Activated CD4-positive, alpha-beta T cell treated with anti-CD3 and anti-CD28 coated beads, Interleukin-2, amount 50 U/mL, for 48 hours (primary cell): ENCODE measurements around the gene THAP2.
A peak's percentile ranks its signal among the peaks of the same experiment; 100 is the strongest.
"Not testable (repeated sequence)": the region's sequence is repeated elsewhere in the genome, so short reads cannot be mapped to it uniquely, and the experiment has no call there.

Experiments
- DNase-seq, 2 experiments: peaks; one replicate each; pipeline ENCODE4 v3.0.0-alpha.2; 2020

The THAP2 gene

DNA sequence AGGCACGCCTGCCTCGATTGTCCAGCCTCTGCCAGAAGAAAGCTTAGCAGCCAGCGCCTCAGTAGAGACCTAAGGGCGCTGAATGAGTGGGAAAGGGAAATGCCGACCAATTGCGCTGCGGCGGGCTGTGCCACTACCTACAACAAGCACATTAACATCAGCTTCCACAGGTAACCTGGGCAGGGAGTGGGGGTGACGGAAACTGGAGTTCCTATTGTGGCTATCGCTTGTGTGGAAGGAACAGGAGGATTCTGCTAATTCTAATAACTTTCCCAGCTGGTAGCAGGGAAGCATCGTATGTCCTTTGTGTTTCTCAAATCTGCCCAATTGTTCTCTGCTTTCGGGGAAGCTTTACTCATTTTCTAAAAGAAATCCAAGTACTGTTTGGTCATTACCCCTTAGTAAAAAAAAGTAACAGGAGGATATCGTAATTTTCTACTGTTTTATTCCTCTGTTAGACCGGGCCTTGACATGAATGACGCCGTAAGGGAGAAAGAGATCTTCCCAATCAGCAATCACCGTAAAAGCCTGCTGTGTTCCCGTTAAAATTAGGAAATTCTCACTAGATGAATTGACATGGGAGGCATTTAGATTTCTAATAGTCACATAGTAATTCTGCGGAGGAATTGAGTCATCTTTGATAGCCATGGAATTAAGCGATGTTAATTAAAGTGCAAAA lies 449 bp downstream of the THAP2 start:
- DNase-seq: no peak

DNA sequence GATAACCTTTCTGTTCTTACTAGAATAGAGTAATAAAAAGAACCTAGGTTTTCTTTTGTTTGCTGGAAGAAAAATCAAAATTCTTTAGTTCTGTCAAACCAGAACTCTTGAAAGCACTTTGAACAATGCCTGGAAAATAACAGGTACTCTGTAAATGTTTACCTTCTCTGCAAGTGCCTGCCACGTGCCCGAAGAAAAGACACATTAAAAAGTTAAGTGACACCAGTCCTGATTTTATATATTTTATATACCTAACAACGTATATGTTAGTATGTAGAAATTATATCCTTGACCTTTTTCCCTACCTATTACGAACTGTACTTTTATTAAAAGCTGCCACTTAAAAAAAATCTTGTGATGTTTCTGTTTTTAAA lies 976 bp downstream of the THAP2 start:
- no peak for DNase-seq

DNA sequence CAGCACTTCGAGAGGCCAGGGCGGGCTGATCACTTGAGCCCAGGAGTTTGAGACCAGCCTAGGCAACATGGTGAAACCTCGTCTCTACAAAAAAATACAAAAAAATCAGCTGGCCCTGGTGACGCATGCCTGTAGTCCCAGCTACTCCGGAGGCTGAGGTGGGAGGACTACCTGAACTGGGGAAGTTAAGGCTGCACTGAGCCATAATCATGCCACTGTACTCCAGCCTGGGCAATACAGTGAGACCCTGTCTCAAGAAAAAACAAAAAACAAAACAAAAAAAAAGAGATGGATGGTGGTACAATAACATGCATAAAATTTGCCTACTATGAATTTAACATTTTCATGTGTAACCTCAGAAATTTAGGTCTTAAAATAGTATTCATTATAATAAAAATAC lies 2.2 kb downstream of the THAP2 start:
- DNase-seq: no peak

DNA sequence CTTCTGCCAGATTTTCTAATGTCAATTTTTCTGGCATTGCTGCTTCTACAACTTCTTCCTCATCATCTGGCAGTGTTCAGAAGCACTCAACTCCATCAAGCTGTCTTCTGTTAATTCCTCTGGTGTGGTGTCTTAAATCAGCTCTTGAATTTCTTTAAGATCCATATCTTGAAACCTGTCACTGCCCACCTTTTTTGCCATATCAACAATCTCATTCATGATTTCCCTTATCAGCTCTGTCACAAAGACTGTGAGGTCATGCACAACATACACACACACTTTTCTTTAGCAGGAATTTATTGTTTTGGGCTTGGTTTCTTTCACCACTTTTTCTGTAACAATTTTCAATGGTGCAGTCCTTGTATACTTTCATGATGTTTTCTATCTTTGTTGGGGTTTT lies 7.2 kb downstream of the THAP2 start:
- no peak for DNase-seq

- no peak for DNase-seq
Measured at GRCh38 chr12:71671816-71672215, 7.7 kb downstream of the THAP2 start.

DNA sequence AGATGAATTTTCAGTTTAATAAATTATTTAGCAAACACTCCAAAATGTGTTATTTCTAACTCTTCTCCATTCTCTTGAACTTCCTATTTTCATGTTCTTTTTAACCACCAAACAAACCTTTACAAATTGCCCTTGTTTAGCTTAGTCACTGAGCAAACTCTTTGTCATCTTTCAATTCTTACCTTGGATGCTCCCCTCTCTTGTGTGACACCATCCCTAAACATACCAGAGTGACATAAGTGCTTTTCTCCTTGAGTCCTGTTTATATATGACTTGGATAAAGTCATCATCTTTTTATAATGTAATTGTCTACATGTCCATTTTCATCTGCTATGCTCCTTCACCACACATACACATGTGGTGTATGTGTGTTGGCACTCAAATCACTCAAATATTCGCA lies 18.4 kb downstream of the THAP2 start:
- DNase-seq: no peak

DNA sequence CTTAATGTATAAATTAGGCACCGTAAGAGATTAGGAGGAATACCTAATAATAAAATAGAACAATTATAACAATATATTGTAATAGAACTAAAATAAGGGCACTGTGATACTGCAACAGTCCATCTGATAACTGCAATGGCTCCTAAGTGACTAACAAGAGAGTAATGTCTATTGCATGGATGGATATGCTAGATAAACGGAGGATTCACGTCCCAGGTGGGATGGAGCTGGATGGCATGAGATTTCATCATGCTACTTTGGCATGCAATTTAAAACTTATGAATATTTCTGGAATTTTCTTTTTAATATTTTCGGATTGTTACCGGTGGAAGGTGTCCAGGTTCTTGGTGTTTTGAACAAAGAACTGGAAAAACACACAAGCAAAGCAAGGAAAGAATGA lies 19.5 kb downstream of the THAP2 start:
- no peak for DNase-seq

- DNase-seq: no peak
Measured at GRCh38 chr12:71684081-71684480, 20.0 kb downstream of the THAP2 start.

DNA sequence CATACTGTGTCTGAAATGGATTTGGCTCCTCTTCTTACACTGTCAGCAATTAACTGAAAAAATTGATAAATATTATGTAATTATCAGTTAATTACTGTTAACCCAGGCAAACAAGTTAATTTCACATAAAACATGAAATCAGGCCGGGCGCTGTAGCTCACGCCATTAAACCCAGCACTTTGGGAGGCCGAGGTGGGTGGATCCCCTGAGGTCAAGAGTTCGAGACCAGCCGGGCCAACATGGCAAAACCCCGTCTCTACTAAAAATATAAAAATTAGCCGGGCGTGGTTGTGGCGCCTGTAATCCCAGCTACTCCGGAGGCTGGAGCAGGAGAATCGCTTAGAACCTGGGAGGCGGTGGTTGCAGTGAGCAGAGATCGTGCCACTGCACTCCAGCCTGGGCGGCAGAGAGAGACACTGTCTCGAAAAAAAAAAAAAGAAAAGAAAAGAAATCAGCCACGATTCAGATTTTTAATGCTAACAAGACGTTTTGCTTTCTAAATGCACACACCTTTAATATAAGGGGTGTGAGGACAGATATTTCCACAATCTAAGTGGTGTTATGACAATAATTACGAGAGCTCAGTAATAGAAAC lies 21.3 kb downstream of the THAP2 start:
- DNase-seq: no peak

DNA sequence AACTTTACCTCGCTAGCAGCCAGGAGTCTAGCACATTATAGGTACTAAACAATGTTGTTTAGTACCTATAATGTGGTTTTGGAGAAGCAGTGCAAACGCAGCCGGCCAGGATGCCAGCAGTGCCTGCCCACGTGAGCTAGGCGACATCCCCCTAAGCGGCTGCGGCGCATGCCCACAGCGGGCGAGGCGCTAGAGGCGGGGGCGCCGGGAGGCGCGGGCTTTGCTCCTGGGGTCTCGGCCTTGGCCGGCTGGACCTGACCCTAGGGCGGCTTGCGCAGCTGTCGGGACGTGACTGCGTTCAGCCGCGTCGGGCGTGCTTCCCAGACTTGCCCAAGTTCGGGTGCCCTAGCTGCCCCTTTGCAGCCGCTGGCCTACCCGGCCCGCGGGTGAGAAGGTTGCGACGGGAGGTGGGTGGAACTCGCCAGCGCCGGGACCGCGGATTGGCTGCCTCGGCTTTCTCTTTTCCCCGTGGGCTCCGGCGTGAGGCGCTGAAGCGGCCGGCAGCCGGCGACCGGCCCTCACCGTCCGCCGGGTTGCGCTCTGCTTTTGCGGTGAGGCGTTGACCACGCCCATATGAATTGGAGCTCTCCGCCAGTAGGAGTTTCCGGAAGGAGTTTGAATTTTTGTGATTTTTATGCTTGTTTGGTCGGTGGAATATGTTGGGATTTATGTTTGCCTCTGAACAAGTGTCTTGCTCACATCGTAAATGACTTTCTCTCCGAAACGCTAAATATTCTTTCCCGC lies 22.0 kb downstream of the THAP2 start, which contains the start of gene TMEM19:
TMEM19 (plus strand) TSS at position 169 of the 744 bp plus-strand sequence. CDS start 599 bp downstream, outside the sequence.
- DNase-seq: peak; percentile 78 to 84

- no peak for DNase-seq
Measured at GRCh38 chr12:71686658-71687025, 22.5 kb downstream of the THAP2 start.

DNA sequence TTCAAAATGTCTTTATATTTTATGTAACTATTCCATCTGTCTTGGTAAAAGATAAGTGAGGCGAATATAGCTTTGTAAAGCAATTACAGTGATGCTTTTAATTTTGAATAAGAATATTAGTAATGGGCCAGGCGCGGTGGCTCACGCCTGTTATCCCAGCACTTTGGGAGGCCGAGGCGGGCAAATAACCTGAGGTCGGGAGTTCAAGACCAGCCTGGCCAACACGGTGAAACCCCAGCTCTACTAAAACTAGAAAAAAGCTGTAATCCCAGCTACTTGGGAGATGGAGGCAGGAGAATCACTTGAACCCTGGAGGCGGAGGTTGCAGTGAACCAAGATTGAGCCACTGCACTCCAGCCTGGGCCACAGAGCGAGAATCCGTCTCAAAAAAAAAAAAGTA lies 23.1 kb downstream of the THAP2 start:
- DNase-seq: not testable (repeated sequence)

DNA sequence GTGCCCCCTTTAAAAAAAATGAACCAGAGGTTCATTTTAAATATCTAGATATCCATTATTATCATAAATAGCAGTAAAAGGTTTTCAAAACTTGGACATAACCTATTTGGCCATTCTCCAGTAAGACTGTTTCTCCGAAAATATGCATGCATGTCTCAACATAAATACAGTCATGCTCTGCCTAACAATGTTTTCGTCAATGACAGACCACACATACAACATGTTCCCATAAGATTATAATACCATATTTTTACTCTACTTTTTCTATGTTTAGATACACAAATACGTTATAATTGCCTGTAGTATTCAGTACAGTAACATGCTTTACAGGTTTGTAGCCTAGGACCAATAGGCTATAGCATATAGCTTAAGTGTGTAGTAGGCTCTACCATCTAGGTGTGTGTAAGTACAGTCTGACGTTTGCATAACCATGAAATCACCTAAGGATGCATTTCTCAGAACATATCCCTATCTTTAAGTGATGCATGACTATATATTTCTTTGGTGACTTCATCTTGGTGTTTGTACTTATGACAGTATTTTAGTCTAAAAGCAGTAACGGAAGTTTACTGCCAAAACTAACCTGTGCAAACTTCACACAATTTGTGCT lies 25.0 kb downstream of the THAP2 start:
- DNase-seq: no peak

DNA sequence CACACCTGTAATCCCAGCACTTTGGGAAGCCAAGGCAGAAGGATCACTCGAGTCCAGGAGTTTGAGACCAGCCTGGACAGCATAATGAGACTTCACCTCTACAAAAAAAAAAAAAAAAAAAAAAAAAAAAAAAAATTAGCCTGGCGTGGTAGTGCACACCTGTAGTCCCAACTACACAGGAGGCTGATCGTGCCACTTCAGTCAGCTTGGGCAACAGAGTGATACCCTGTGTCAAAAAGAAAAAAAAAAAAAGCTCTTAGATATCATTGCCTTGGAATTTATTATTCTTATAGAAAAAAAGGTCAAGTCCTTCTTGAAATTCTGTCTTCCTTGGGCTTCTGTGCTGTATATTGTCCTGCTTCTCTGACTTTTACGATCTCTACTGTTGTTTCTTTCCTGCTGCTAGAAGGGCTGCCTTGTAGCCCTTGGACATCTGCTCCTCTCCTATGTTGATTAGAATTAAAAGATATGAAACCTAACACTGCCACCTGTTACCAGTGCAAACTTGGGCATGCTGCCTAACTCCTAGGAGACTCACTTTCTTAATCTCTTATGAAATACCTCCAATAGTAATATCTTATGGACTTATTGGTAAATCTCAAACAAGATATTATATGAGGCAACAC lies 27.5 kb downstream of the THAP2 start:
- no peak for DNase-seq

DNA sequence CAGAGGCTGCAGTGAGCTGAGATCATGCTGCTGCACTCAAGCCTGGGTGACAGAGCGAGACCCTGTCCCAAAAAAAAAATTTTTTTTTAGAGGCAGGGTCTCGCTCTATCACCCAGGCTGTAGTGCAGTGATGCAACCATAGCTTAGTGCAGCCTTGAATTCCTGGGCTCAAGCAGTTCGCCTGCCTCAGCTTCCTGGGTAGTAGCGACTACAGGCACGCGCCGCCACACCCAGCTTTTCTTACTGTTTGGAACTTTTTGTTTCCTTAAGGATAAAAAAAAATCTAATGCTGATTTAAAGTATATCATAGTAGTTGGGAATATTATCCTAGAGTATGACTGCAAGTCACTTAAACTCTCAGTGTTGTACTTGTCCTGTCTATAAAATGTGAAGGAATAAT lies 29.0 kb downstream of the THAP2 start:
- no peak for DNase-seq

DNA sequence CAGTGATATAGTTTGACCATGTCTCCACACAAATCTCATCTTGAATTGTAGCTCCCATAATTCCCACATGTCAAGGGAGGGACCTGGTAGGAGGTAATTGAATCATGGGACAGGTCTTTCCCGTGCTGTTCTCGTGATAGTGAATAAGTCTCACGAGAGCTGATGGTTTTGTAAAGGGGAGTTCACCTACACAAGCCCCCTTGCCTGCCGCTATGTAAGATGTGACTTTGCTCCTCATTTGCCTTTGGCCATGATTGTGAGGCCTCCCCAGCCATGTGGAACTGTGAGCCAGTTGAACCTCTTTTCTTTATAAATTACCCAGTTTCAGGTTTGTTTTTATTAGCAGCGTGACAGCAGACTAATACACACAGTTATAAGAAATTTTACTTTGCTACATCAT lies 29.6 kb downstream of the THAP2 start:
- DNase-seq: not testable (repeated sequence)

DNA sequence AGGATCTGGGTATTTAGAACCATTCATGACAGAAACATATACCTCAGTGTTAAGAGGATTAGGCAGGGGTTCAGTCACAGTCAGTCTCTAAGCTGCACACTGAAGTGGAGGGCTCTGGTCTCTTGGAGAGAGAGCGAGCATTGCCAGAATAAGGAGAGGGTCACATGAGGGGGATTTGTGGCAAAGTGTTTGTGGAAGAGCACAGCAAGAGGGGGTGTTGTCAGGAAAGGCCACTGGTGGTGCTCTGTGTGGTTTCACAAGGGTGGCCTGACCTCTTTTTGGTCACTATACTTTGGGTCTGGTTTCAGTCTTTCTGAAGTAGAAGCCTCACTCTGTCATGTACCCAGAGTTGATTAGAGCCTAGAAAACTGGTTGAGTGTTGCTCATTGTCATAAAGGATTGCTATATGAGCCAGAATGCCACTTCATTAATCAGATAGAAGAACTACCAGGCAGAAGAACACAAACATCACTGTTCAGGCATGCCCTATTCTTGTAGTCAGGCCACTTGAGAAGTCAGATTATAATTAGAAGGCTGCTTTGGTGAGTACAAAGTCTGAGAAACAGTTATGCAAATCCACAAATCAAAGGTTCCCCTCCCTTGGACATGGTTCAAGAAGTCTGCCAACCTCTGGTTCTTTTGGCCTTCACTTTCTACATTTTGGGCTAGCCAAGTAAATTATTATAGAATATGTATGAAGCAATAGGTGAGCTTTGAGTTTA lies 30.2 kb downstream of the THAP2 start:
- DNase-seq: no peak

- no peak for DNase-seq
Measured at GRCh38 chr12:71695782-71696181, 31.7 kb downstream of the THAP2 start.

DNA sequence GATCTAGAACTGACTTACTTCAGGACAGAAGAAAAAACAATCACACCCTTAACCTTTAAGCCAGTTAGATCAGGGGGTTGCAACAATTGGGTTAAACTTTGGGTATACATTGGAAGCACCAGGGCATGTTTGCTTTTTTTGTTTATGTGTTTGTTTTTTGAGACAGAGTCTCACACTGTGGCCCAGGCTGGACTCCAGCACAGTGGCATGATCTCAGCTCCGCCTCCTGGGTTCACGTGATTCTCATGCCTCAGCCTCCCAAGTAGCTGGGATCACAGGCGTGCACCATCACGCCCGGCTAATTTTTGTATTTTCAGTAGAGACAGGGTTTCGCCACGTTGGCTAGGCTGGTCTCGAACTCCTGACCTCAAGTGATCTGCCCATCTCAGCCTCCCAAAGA lies 38.1 kb downstream of the THAP2 start:
- DNase-seq: not testable (repeated sequence)

GRCh38 chr12:71702590-71702989 lies 38.5 kb downstream of the THAP2 start:
- DNase-seq: no peak

- no peak for DNase-seq
Measured at GRCh38 chr12:71703206-71703605, 39.1 kb downstream of the THAP2 start.

DNA sequence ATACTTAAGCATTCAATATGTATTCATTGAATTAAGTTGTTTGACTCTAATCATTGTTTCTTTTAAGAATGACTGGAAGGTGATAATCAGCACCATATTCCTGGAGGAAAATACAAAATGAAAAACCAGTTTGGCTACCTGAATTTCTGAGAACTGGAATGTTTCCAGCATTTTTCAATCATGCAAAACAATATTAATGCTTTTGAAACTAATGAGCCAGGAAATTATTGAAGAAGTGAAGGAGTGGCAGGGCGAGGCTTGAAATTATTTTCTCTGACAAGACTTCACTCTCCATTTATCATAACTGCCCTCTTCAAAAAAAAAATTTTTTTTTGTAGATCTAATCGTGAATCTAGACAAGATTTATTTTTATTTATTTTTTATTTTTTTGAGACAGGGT lies 40.8 kb downstream of the THAP2 start:
- no peak for DNase-seq

- no peak for DNase-seq
Measured at GRCh38 chr12:71708658-71709057, 44.6 kb downstream of the THAP2 start.
